ENCODE data around the gene CNTNAP2.

Gene CNTNAP2

GRCh38 chr7:147405621-147406020 is 1289.0 kb downstream of the CNTNAP2 start:
- no CpG with 5 or more reads among the region's 4 CpGs for WGBS (ENCODE audit: extremely low coverage, insufficient coverage, insufficient read length)
- H4K12ac ChIP-seq (ENCODE audit: low read depth, low read length) = no peak overlapping the region
- peaks cover 1% of the 10 kb centered on the region for H3K9me3 ChIP-seq (ENCODE audit: insufficient read depth, low read depth, low read length)
- no peak overlapping the region for H2BK5ac ChIP-seq (ENCODE audit: low read depth, low read length, poor library complexity)
- no peak overlapping the region for H2BK120ac ChIP-seq (ENCODE audit: insufficient read depth, low read length, poor library complexity)
- no peaks in the 10 kb centered on the region for H3K36me3 ChIP-seq (ENCODE audit: control insufficient read depth in 1 of 2, insufficient read depth in 2 of 2, low read length in 2 of 2)
- no peak overlapping the region for H3K14ac ChIP-seq (ENCODE audit: low read length)
- H2AFZ ChIP-seq (ENCODE audit: insufficient read depth, low read length, poor library complexity) = no peak overlapping the region
- H4K91ac ChIP-seq (ENCODE audit: low read depth, low read length) = no peak overlapping the region
- H3K4me2 ChIP-seq (ENCODE audit: low read length) = no peak overlapping the region
- H4K8ac ChIP-seq (ENCODE audit: low read depth, low read length) = no peak overlapping the region
- H3K27me3 ChIP-seq (ENCODE audit: insufficient read depth, low read length) = no peaks in the 10 kb centered on the region
- H3K4ac ChIP-seq (ENCODE audit: low read depth, low read length) = no peak overlapping the region
- no peak overlapping the region for H3K4me3 ChIP-seq (ENCODE audit: low read depth, low read length)
- H3K23ac ChIP-seq (ENCODE audit: low read length) = no peak overlapping the region
- no peak overlapping the region for H3K18ac ChIP-seq (ENCODE audit: low read length)
- H3K79me1 ChIP-seq (ENCODE audit: low read length) = no peaks in the 10 kb centered on the region
- no peak overlapping the region for H2BK12ac ChIP-seq (ENCODE audit: low read length)
- no peaks in the 10 kb centered on the region for H3K4me1 ChIP-seq (ENCODE audit: control insufficient read depth in 1 of 2, insufficient read depth in 2 of 2, low read length in 2 of 2)
- H2AK5ac ChIP-seq (ENCODE audit: low read length) = no peak overlapping the region
- H3K27ac ChIP-seq (ENCODE audit: low read depth, low read length) = no peak overlapping the region
- DNase-seq = no peak
- no peaks in the 10 kb centered on the region for H3K79me2 ChIP-seq (ENCODE audit: control insufficient read depth, insufficient read depth, low read length, poor library complexity)
- no peak overlapping the region for H3K9ac ChIP-seq (ENCODE audit: low read length)

DNA sequence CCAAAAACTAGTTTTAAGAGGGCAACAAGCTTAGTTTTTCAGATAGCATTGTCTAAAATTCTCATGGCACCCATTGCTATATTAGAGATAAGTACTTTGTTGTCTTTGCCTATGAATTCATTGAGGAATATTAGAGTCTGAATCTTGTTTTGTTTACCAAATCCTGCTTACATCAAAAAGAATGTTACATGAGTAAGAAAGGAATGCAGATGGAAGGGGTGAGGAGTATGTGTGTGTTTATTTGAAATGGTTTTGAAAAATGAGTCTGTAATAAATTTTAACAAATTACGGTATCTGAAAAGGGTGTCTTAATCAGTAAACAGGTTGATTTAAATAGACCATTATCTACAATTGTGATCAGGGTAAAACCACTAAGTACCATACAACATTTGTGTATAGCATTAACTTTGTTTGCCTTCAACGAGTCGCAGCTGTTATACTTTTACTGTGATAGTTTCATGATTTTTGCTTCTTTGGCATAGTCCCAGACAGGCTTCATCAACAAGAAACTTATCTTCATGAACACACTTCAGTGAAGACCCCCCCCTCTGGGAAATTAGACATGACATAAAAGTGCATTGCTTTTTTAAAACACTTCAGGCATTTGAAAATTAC is 1290.0 kb downstream of the CNTNAP2 start:
- peaks cover 1% of the 10 kb centered on the region for H3K9me3 ChIP-seq (ENCODE audit: insufficient read depth, low read depth, low read length)
- H3K79me1 ChIP-seq (ENCODE audit: low read length) = no peaks in the 10 kb centered on the region
- H3K4me2 ChIP-seq (ENCODE audit: low read length) = no peak overlapping the region
- no peak overlapping the region for H2AFZ ChIP-seq (ENCODE audit: insufficient read depth, low read length, poor library complexity)
- no peak overlapping the region for H4K8ac ChIP-seq (ENCODE audit: low read depth, low read length)
- no peaks in the 10 kb centered on the region for H3K4me1 ChIP-seq (ENCODE audit: control insufficient read depth in 1 of 2, insufficient read depth in 2 of 2, low read length in 2 of 2)
- H3K27ac ChIP-seq (ENCODE audit: low read depth, low read length) = no peak overlapping the region
- H3K4me3 ChIP-seq (ENCODE audit: low read depth, low read length) = no peak overlapping the region
- H2BK12ac ChIP-seq (ENCODE audit: low read length) = no peak overlapping the region
- no peak overlapping the region for H2BK5ac ChIP-seq (ENCODE audit: low read depth, low read length, poor library complexity)
- no peak overlapping the region for H4K12ac ChIP-seq (ENCODE audit: low read depth, low read length)
- H2BK120ac ChIP-seq (ENCODE audit: insufficient read depth, low read length, poor library complexity) = no peak overlapping the region
- no peak overlapping the region for H2AK5ac ChIP-seq (ENCODE audit: low read length)
- H4K91ac ChIP-seq (ENCODE audit: low read depth, low read length) = no peak overlapping the region
- DNase-seq = peak in 1 of 2 donors; percentile 16
- no peak overlapping the region for H3K4ac ChIP-seq (ENCODE audit: low read depth, low read length)
- no peak overlapping the region for H3K18ac ChIP-seq (ENCODE audit: low read length)
- no peaks in the 10 kb centered on the region for H3K27me3 ChIP-seq (ENCODE audit: insufficient read depth, low read length)
- no peak overlapping the region for H3K23ac ChIP-seq (ENCODE audit: low read length)
- WGBS (ENCODE audit: extremely low coverage, insufficient coverage, insufficient read length) = no CpG with 5 or more reads among the region's 3 CpGs
- no peaks in the 10 kb centered on the region for H3K79me2 ChIP-seq (ENCODE audit: control insufficient read depth, insufficient read depth, low read length, poor library complexity)
- no peak overlapping the region for H3K9ac ChIP-seq (ENCODE audit: low read length)
- no peaks in the 10 kb centered on the region for H3K36me3 ChIP-seq (ENCODE audit: control insufficient read depth in 1 of 2, insufficient read depth in 2 of 2, low read length in 2 of 2)
- no peak overlapping the region for H3K14ac ChIP-seq (ENCODE audit: low read length)

DNA sequence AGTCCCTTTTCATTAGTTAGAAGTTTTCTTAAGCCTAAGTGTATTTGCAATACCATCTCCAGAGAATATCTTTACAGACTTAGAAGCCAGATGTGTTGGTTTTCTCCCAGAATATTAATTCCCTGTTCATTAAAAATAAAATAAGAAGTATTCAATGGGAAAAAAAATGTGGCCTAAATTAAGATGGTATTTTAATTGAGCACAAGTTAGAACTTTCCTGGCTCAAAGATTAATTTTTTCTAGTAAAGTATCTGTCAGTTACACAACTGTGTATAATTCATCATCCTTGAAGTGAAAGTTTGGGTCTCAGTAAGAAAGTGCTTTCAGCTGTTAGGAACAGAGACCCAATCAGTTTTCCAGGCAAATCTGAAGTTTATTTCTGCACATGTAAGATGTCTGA is 1294.5 kb downstream of the CNTNAP2 start:
- H3K4me1 ChIP-seq (ENCODE audit: control insufficient read depth in 1 of 2, insufficient read depth in 2 of 2, low read length in 2 of 2) = peaks cover 0 to 3% of the 10 kb centered on the region in 2 experiments
- H3K4me3 ChIP-seq (ENCODE audit: low read depth, low read length) = no peak overlapping the region
- no peak overlapping the region for H2AK5ac ChIP-seq (ENCODE audit: low read length)
- no peak overlapping the region for H3K14ac ChIP-seq (ENCODE audit: low read length)
- H4K12ac ChIP-seq (ENCODE audit: low read depth, low read length) = no peak overlapping the region
- no peaks in the 10 kb centered on the region for H3K27me3 ChIP-seq (ENCODE audit: insufficient read depth, low read length)
- no peak overlapping the region for H3K4me2 ChIP-seq (ENCODE audit: low read length)
- no peak overlapping the region for H2BK120ac ChIP-seq (ENCODE audit: insufficient read depth, low read length, poor library complexity)
- no peaks in the 10 kb centered on the region for H3K79me2 ChIP-seq (ENCODE audit: control insufficient read depth, insufficient read depth, low read length, poor library complexity)
- H2BK12ac ChIP-seq (ENCODE audit: low read length) = no peak overlapping the region
- no peak overlapping the region for H3K4ac ChIP-seq (ENCODE audit: low read depth, low read length)
- peaks cover 2% of the 10 kb centered on the region for H3K79me1 ChIP-seq (ENCODE audit: low read length)
- no peak overlapping the region for H3K27ac ChIP-seq (ENCODE audit: low read depth, low read length)
- no peak overlapping the region for H3K23ac ChIP-seq (ENCODE audit: low read length)
- no peak overlapping the region for H3K18ac ChIP-seq (ENCODE audit: low read length)
- H4K91ac ChIP-seq (ENCODE audit: low read depth, low read length) = no peak overlapping the region
- H2AFZ ChIP-seq (ENCODE audit: insufficient read depth, low read length, poor library complexity) = no peak overlapping the region
- H4K8ac ChIP-seq (ENCODE audit: low read depth, low read length) = no peak overlapping the region
- H3K9me3 ChIP-seq (ENCODE audit: insufficient read depth, low read depth, low read length) = no peaks in the 10 kb centered on the region
- no peaks in the 10 kb centered on the region for H3K36me3 ChIP-seq (ENCODE audit: control insufficient read depth in 1 of 2, insufficient read depth in 2 of 2, low read length in 2 of 2)
- H2BK5ac ChIP-seq (ENCODE audit: low read depth, low read length, poor library complexity) = no peak overlapping the region
- H3K9ac ChIP-seq (ENCODE audit: low read length) = no peak overlapping the region
- no peak for DNase-seq

GRCh38 chr7:147412109-147412508 is 1295.5 kb downstream of the CNTNAP2 start:
- Histone ChIP-seq H3K79me1 (ENCODE audit: low read length) (peaks cover 2% of the 10 kb centered on the region), H3K23ac (ENCODE audit: low read length) (no peak overlapping the region), H3K27me3 (ENCODE audit: insufficient read depth, low read length) (no peaks in the 10 kb centered on the region), H3K4me1 (ENCODE audit: control insufficient read depth in 1 of 2, insufficient read depth in 2 of 2, low read length in 2 of 2) (peaks cover 0 to 3% of the 10 kb centered on the region in 2 experiments), H3K4me2 (ENCODE audit: low read length) (no peak overlapping the region), H3K18ac (ENCODE audit: low read length) (no peak overlapping the region), H4K91ac (ENCODE audit: low read depth, low read length) (no peak overlapping the region), H2AFZ (ENCODE audit: insufficient read depth, low read length, poor library complexity) (no peak overlapping the region), H2AK5ac (ENCODE audit: low read length) (no peak overlapping the region), H4K12ac (ENCODE audit: low read depth, low read length) (no peak overlapping the region), H3K27ac (ENCODE audit: low read depth, low read length) (peak overlapping the region; percentile 70), H3K4me3 (ENCODE audit: low read depth, low read length) (no peak overlapping the region), H3K36me3 (ENCODE audit: control insufficient read depth in 1 of 2, insufficient read depth in 2 of 2, low read length in 2 of 2) (no peaks in the 10 kb centered on the region), H3K9me3 (ENCODE audit: insufficient read depth, low read depth, low read length) (no peaks in the 10 kb centered on the region), H3K9ac (ENCODE audit: low read length) (no peak overlapping the region), H4K8ac (ENCODE audit: low read depth, low read length) (no peak overlapping the region), H2BK5ac (ENCODE audit: low read depth, low read length, poor library complexity) (no peak overlapping the region), H3K79me2 (ENCODE audit: control insufficient read depth, insufficient read depth, low read length, poor library complexity) (no peaks in the 10 kb centered on the region), H2BK120ac (ENCODE audit: insufficient read depth, low read length, poor library complexity) (no peak overlapping the region), H2BK12ac (ENCODE audit: low read length) (no peak overlapping the region), H3K14ac (ENCODE audit: low read length) (no peak overlapping the region), H3K4ac (ENCODE audit: low read depth, low read length) (no peak overlapping the region)
- no peak for DNase-seq
- no CpG with 5 or more reads among the region's 2 CpGs for WGBS (ENCODE audit: extremely low coverage, insufficient coverage, insufficient read length)
